ENCODE data around the gene PCDH9.
"Not testable (repeated sequence)": the region's sequence is repeated elsewhere in the genome, so short reads cannot be mapped to it uniquely, and the experiment has no call there.

PCDH9 gene

DNA sequence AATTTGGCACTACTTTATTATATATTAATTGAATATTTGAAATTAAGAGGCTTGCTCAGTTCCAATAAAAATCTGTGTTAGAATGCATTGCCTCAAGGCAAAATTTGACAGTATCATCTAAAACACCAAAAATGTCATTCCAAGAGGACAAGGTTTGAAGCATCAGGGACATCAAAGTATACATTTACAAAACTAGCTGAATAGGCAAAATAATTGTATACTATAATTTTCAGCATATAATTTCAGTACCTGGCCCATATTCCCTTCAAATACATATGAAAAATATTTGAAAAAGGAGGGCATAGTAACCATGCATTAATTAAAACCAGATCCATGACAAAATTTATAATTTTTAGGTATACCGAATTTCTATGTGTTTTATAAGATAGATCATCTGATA is 963.8 kb downstream of the PCDH9 start:
- DNase-seq (ENCODE audit: low spot score) = no peak

DNA sequence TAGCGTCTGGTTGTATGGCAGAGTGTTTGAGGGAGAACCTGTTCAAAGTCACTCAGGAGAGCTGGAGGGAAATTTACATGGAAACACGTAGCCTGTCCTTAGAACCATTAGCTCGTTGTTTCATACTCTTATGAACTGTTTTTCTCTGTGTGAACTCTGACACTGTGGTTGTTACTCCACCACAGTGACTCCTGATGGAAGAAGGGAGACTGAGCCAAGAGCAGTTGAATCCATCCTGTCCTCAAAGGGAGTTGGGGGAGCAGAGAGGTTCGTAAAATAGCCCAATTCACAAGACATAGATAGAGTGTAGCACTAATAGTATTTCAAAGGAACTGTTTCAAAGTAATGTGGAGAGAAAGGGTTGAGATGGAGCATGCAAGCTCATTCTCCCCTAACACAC is 964.8 kb downstream of the PCDH9 start:
- DNase-seq (ENCODE audit: low spot score) = no peak

DNA sequence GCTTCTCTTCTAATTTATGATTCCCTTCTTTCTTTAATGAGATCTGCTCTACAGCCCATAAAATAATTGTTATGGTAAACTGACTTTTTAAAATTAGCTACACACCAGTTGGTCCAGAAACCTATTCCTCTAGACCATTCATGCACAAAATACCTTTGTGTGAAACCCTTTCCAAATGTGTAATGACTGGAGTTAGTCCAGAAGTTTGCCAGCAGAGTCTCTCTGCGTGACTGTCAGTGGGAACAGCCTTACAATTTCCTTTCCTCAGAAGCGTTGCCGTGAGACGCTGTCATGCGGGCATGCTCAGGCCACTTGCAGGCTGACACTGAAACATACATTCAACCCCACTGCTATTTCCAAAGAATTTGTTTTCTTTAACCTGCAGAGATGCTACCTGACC is 965.2 kb downstream of the PCDH9 start:
- DNase-seq (ENCODE audit: low spot score) = no peak

DNA sequence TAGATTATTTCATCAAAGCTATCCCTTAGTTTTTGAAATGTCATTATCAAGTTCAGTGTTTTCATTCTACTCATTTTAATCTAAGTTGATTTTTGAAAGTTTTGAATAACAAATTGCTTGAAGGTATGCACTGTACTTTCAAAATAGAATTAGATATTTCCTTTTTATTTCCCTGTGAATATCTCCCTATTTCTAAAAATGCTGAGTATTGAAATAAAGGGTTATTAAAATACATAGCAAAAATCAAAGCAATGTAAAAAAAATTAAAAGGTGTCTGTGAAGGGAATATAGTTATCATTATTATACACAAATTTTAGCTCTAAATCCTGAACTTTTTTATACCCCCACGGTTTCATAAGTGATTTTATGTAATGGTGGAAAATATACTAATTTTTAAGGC is 967.8 kb downstream of the PCDH9 start:
- DNase-seq (ENCODE audit: low spot score) = no peak

DNA sequence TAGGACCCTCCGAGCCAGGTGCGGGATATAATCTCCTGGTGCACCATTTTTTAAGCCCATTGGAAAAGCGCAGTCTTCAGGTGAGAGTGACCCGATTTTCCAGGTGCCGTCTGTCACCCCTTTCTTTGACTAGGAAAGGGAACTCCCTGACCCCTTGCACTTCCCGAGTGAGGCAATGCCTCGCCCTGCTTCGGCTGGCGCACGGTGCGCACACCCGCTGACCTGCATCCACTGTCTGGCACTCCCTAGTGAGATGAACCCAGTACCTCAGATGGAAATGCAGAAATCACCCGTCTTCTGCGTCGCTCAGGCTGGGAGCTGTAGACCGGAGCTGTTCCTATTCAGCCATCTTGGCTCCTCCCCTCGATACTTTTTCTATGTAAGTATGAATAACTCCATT is 970.7 kb downstream of the PCDH9 start:
- not testable (repeated sequence) for DNase-seq (ENCODE audit: low spot score)

Measured in RKO (cell line).